BE2C (cell line): Measurements from ENCODE around the gene BABAM2.
"Not testable (repeated sequence)": the region's sequence is repeated elsewhere in the genome, so short reads cannot be mapped to it uniquely, and the experiment has no call there.

Experiments
- DNase-seq: peaks from one replicate; pipeline ENCODE4 v3.0.0-alpha.2; 2020
- H3K27me3 ChIP-seq: fragments of 250-450 bp; sonication (Bioruptor Pico); 2 replicates; pipeline ENCODE4 v1.5.1; 2020; ENCODE audit warnings: mild to moderate bottlenecking
- H3K36me3 ChIP-seq: fragments of 250-450 bp; sonication (Bioruptor Pico); 2 replicates; pipeline ENCODE4 v1.5.1; 2020; ENCODE audit warnings: mild to moderate bottlenecking
- H3K4me1 ChIP-seq: fragments of 250-450 bp; sonication (Bioruptor Pico); 2 replicates; pipeline ENCODE4 v1.5.1; 2020
- H3K4me3 ChIP-seq: 2 replicates; pipeline ENCODE4 v1.5.1; 2011; ENCODE audit warnings: low read depth, low read length
- H3K9me3 ChIP-seq: fragments of 250-450 bp; sonication (Bioruptor Pico); 2 replicates; pipeline ENCODE4 v1.5.1; 2020
- TF ChIP-seq, protein P1 (sequence below): IDR thresholded peaks from 2 replicates; pipeline ENCODE4 v1.5.1; 2012; ENCODE audit warnings: mild to moderate bottlenecking, low read depth, low read length

Gene BABAM2

DNA sequence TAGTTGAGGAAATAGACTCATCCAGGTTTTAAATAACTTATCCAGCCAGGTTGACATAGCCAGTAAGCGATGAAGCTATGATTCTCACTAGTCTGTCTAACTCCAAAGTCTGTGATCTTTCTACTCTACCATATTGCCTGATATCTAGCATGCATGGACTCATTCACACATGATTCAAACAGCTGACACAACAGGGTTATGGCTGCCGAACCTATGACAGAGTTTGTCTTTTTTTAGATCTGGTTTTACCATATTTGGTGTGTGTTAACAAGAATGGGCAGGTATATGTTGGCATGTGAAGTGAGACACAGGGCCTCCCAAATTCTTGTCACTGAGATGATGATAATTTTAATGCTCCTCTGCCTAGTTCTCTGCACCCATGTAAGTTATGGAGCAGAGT lies 210.6 kb downstream of the BABAM2 start:
- Histone ChIP-seq H3K36me3 (no peaks in the 10 kb centered on the region), H3K4me1 (no peaks in the 10 kb centered on the region), H3K9me3 (no peaks in the 10 kb centered on the region), H3K4me3 (no peak overlapping the region), H3K27me3 (no peaks in the 10 kb centered on the region)
- DNase-seq = no peak
- TF ChIP-seq, protein P1, sequence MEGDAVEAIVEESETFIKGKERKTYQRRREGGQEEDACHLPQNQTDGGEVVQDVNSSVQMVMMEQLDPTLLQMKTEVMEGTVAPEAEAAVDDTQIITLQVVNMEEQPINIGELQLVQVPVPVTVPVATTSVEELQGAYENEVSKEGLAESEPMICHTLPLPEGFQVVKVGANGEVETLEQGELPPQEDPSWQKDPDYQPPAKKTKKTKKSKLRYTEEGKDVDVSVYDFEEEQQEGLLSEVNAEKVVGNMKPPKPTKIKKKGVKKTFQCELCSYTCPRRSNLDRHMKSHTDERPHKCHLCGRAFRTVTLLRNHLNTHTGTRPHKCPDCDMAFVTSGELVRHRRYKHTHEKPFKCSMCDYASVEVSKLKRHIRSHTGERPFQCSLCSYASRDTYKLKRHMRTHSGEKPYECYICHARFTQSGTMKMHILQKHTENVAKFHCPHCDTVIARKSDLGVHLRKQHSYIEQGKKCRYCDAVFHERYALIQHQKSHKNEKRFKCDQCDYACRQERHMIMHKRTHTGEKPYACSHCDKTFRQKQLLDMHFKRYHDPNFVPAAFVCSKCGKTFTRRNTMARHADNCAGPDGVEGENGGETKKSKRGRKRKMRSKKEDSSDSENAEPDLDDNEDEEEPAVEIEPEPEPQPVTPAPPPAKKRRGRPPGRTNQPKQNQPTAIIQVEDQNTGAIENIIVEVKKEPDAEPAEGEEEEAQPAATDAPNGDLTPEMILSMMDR = no peak

DNA sequence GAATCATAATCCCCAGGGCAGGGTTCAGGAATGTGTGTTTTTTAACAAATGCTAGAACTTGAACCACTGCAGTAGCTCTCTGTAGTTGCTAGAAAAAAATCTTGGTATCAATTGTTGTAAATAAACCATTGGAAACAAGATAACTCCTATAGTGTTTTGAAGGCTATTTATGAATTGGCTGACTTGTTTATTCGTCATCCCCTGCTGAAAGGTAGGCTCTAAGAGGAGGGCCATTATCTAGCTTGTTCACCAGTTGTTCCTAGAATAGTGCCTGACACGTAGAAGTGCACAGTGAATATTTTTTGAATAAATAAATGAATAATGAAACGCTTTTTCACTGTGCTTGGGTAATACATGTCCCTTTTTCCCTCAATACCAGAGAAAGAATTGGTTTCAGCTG lies 211.4 kb downstream of the BABAM2 start:
- H3K36me3 ChIP-seq = no peaks in the 10 kb centered on the region
- no peak for DNase-seq
- H3K4me3 ChIP-seq = no peak overlapping the region
- no peaks in the 10 kb centered on the region for H3K27me3 ChIP-seq
- no peaks in the 10 kb centered on the region for H3K9me3 ChIP-seq
- TF ChIP-seq, protein P1 = no peak
- no peaks in the 10 kb centered on the region for H3K4me1 ChIP-seq

DNA sequence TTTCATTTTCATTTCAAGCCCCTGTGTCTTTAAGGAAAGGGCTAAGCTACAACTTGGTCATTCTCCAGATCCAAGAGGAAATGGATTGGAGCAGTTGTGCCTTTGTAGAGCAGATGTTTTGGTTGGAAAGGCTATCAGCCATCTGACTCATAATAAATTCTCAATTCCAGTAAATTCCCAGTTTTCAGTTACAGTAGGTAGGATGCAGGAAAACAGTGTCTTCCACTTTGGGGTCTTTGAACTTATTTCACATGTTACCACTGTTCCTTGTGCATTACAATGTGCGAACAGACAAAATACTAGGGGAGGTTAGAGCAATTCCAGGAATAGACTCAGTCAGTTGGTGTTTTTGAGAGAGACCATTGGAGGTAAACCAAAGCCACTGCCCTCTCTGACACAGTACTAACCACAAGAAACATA lies 211.9 kb downstream of the BABAM2 start:
- Histone ChIP-seq H3K9me3 (no peaks in the 10 kb centered on the region), H3K4me1 (no peaks in the 10 kb centered on the region), H3K27me3 (no peaks in the 10 kb centered on the region), H3K4me3 (no peak overlapping the region), H3K36me3 (no peaks in the 10 kb centered on the region)
- TF ChIP-seq, protein P1 = no peak
- DNase-seq = no peak

DNA sequence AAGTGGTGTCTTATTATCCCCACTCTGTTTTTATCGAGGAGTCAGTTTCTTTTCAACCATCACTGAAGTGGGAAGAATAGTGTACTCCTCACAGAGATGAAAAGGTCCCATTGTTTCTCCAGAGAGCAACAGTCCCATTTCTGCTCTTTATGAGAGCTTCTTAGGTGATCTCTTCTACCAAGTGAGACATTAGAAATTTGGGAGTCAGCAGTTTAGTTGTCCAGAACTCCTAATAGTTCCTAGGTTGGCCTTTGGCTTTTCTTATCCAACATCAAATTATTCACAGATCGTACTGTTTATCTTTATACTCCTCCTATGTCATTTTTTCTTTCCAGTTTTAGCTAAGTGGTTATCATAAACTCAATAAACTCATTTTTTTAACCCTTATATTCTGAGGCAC lies 213.1 kb downstream of the BABAM2 start:
- DNase-seq = no peak
- TF ChIP-seq, protein P1 = no peak
- no peaks in the 10 kb centered on the region for H3K27me3 ChIP-seq
- no peaks in the 10 kb centered on the region for H3K9me3 ChIP-seq
- no peaks in the 10 kb centered on the region for H3K4me1 ChIP-seq
- H3K4me3 ChIP-seq = no peak overlapping the region
- H3K36me3 ChIP-seq = no peaks in the 10 kb centered on the region

DNA sequence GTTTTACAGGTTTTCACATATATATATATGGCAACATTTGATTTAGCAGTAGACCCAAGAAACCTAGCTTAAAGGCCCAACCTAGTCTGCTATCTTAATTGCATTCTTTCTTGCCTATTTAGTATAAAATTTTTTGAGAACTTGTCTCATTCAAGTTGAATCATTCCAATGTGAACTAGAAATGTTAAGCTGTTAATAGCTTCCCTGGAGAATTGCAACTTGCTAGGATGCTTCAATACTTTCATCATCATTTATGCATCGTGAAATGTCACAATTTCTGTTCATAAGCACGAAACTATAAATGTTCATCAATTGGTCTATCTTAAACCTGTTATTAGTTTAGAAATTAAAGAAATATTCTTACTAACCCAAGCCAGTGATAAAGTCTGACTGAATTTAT lies 217.6 kb downstream of the BABAM2 start:
- Histone ChIP-seq H3K9me3 (no peaks in the 10 kb centered on the region), H3K4me1 (no peaks in the 10 kb centered on the region), H3K36me3 (no peaks in the 10 kb centered on the region), H3K27me3 (no peaks in the 10 kb centered on the region), H3K4me3 (no peak overlapping the region)
- no peak for DNase-seq
- TF ChIP-seq, protein P1 = no peak

DNA sequence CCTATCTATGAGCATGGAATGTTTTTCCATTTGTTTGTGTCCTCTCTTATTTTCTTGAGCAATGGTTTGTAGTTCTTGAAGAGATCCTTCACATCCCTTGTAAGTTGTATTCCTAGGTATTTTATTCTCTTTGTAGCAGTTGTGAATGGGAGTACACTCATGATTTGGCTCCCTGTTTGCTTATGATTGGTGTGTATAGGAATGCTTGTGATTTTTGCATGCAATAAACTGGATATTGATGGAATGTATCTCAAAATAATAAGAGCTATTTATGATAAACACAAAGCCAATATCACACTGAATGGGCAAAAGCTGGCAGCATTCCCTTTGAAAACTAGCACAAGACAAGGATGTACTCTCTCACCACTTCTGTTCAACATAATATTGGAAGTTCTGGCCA lies 223.2 kb downstream of the BABAM2 start:
- H3K36me3 ChIP-seq, DNase-seq, H3K9me3 ChIP-seq, H3K27me3 ChIP-seq, H3K4me1 ChIP-seq, H3K4me3 ChIP-seq: not testable (repeated sequence)

DNA sequence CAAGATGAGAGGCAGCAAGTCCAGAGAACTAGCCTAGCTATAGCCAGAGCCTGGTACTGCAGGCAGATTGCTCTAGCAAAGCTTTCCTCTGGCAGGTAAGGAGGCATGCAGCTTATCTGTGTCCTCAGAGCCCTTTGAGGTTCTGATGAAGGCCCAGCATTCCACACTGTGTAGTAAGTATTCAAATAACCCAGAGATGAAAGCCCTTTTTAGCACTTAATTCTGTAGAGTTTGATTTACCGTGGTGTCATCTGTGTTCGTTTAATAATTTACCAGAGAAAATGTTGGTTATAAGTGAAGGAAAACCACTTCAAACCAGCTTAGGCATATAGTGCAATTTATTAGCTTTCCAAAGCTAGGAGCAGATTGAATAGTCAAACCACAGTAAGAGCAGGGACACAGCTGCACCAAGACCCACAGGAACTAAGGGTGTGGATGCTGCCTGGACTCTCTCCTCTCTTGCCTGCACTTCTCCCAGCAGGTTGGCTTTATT lies 226.6 kb downstream of the BABAM2 start:
- TF ChIP-seq, protein P1 = no peak

More for the DNA sequence above, 226.6 kb downstream of the BABAM2 start:
- Histone ChIP-seq H3K36me3 (no peaks in the 10 kb centered on the region), H3K4me3 (no peak overlapping the region), H3K9me3 (no peaks in the 10 kb centered on the region; the same call in 1 of the 2 replicates), H3K27me3 (no peaks in the 10 kb centered on the region), H3K4me1 (no peaks in the 10 kb centered on the region)
- DNase-seq = no peak
